PC-9 (cell line): ENCODE data around the gene HEATR5A.
"Not testable (repeated sequence)": the region's sequence is repeated elsewhere in the genome, so short reads cannot be mapped to it uniquely, and the experiment has no call there.

ENCODE experiments used
- CTCF ChIP-seq: fragments of 200-600 bp; sonication (generic); conservative IDR thresholded peaks from 2 replicates; pipeline ENCODE4 v1.6.1; 2017; ENCODE audit warnings: mixed run types, antibody characterized with exemption, mild to moderate bottlenecking, moderate library complexity
- EZH2 ChIP-seq: fragments of 200-600 bp; sonication (generic); IDR thresholded peaks from 2 replicates; pipeline ENCODE4 v1.8.0; 2017; ENCODE audit warnings: antibody characterized with exemption, low read depth

DNA sequence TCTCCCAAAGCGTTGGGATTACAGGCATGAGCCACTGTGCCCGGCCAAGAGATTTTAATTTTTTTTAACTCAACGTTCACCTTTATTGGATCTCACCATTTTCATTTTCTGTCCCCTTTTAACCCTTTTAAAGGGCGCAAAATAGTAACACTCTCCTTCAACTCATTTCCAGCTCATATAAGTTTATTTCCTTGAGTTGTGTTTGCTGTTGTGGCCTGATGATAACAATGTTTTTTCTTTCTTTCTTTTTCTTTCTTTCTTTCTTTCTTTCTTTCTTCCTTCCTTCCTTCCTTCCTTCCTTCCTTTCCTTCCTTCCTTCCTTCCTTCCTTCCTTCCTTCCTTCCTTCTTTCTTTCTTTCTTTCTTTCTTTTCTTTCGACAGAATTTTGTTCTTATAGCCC lies 143.9 kb downstream of the HEATR5A start:
- not testable (repeated sequence) for TF ChIP-seq EZH2, CTCF
